Measurements from ENCODE around the gene STRN4.
"Not testable (repeated sequence)": the region's sequence is repeated elsewhere in the genome, so short reads cannot be mapped to it uniquely, and the experiment has no call there.

Gene STRN4

DNA sequence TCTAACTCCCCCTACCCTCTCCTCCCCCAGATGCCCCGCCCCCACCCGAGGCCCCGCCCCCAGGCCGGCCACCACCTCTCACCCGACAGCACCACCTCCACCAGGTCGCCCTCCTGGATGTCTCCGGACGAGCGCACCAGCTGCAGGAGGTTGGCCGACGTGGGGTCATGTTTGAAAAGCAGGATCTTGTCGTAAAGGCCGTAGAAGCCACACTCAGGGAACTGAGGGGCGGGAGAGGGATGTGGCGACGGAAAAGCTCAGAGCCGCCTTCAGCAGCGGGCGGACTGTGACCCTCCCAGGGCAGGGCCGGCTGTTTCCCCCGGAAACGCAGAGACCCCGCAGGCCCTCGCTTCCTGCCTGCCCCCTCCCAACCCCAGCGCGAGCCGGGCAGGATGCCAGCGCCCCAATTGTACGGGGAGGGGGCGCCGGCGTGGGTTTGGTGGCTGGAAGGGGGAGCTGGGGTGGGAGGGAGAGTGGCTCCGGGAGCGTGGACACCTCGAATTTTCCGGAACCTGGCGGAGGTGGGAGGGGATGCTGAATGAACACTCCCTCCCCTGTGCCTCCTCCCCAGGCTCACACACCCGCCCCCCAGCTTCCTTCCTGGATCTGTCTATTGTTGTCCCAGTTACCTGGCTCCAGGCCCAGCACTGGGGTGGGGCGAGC lies 32.3 kb downstream of the STRN4 start:
- DNase-seq (ENCODE audit: low read depth) = peak; percentile 74

DNA sequence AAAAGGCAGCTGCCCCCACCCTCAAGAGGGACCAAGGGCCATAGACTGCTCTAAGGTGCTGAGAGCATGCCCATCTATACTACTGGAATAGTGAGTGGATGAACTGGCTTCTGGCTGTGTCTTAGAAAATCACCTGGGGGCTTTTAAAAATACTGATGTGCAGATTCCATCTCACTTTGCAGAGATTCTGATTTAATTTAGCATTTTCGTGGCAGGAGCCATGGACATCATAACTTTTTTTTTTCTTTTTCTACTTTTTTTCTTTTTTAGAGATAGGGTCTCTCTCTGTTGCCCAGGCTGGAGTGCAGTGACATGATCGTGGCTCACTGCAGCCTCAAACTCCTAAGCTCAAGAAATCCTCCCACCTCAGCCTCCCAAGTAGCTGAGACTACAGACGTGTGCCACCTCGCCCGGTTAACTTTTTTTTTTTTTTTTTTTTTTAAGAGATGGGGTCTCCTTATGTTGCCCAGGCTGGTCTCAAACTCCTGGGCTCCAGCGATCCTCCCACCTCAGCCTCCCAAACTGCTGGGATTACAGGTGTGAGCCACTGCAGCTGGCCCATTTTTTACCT lies 33.4 kb downstream of the STRN4 start:
- not testable (repeated sequence) for DNase-seq (ENCODE audit: low read depth)

GRCh38 chr19:46710687-46711086 lies 35.6 kb downstream of the STRN4 start:
- no peak for DNase-seq (ENCODE audit: low read depth)

GRCh38 chr19:46704379-46705076 lies 41.7 kb downstream of the STRN4 start:
- no peak for DNase-seq (ENCODE audit: low read depth)

GRCh38 chr19:46700704-46701103 lies 45.5 kb downstream of the STRN4 start:
- no peak for DNase-seq (ENCODE audit: low read depth)

- no peak for DNase-seq (ENCODE audit: low read depth)
These were observed 47.6 kb downstream of the STRN4 start for GRCh38 chr19:46698395-46699321.

GRCh38 chr19:46697204-46697960 lies 48.9 kb downstream of the STRN4 start:
- DNase-seq (ENCODE audit: low read depth) = peak; percentile 50

DNA sequence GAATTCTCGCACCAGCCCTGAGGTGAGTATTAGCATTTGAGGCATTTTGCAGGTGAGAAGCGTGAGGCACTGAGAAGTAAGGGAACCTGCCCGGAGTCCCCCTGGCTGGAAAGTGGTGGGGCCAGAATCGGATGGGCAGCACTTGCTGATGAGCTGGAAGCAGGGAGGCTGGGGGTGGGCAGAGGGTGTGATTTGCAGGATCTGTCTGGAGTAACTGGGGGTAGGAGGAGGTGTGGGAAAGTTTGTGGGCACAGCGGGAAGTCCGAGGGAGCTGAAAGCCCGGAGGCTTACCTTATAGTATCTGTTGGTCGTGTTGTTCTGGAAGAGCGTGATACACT lies 49.4 kb downstream of the STRN4 start:
- DNase-seq (ENCODE audit: low read depth) = no peak

GRCh38 chr19:46696052-46696451 lies 50.2 kb downstream of the STRN4 start:
- no peak for DNase-seq (ENCODE audit: low read depth)

DNA sequence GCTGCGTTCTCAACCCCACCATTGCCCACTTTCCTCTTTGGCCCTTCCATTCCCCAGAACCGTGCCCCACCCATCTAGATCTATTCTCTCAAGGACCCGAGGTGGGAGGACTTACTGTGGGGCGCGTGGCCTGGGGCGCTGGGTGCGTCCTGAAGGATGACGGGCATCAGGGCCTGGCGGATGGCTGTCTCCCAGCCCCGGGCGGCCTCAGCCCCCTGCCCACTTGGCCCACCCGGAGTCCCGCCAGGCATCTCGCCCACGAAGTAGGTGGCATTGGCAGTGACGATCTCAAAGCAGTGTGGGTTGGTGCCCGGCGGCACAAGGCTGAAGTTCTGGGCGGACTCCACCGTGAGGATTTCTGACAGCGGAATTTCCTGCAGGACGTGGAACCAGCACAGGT lies 52.5 kb downstream of the STRN4 start:
- no peak for DNase-seq (ENCODE audit: low read depth)

DNA sequence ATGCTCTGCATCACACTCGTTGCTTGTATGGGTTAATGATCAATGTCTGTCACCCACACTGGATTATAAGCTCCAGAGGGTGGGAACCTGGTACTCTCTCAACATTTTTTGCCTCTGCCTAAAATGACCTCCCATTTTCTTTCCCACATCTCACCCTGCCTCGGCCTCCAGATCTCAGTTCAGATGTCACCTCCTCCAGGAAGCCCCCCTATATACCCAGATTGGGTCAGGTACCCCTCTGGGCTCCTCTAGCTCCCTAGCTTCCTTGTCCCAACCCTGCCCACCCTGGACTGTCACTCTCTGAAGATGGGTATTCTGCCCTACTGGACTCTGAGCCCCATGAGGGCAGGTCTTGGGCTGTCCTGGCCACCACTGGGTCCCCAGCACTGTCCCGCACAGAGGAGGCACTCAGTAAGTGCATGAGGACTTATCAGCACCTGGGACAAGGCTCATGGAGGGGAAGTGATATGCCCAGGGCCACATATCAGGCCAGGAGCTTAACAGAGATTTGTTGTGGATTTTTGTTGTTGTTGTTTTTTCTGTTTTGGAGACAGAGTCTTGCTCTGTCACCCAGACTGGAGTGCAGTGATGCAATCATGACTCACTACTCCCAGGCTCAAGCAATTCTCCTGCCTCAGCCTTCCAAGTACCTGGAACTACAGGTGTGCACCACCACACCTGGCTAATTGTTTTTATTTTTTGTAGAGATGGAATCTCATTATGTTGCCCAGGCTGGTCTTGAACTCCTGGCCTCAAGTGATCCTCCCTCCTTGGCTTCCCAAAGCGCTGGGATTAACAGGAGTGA lies 53.1 kb downstream of the STRN4 start:
- DNase-seq (ENCODE audit: low read depth) = no peak

GRCh38 chr19:46691948-46692347 lies 54.3 kb downstream of the STRN4 start:
- no peak for DNase-seq (ENCODE audit: low read depth)

DNA sequence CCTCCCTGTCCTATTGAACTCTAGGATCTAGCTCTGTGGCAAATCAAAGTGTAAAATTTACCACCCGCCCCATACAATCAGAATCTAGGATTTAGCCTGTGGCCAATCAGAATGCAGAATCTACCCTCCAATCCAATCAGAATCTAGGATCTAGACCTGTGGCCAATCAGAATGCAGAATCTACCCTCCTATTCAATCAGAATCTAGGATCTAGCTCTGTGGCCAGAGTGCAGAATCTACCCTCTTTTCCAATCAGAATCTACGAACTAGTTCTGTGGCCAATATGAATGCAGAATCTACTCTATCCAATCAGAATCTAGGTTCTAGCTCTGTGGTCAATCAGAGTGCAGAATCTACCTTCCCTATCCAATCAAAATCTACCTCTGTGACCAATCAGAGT lies 55.1 kb downstream of the STRN4 start:
- no peak for DNase-seq (ENCODE audit: low read depth)

DNA sequence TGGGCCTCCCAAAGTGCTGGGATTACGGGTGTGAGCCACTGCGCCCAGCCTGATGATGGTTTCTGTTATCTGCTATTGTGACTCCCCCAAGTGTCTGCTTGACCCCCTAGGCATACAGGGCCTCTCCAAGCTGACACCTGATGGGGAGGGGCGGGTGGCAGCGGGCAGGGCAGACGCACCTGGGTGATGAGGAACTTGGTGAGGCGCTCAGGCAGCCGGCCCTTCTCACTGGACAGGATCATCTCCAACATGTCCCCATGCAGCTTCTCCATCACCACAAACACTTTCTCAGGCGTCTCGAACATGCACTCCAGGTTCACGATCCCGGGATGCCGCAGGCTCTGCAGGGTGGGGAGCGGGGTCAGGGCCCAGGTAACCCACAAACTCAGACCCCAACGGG lies 56.9 kb downstream of the STRN4 start:
- DNase-seq (ENCODE audit: low read depth) = no peak

- DNase-seq (ENCODE audit: low read depth) = no peak
These were observed 58.7 kb downstream of the STRN4 start for GRCh38 chr19:46687438-46688145.

DNA sequence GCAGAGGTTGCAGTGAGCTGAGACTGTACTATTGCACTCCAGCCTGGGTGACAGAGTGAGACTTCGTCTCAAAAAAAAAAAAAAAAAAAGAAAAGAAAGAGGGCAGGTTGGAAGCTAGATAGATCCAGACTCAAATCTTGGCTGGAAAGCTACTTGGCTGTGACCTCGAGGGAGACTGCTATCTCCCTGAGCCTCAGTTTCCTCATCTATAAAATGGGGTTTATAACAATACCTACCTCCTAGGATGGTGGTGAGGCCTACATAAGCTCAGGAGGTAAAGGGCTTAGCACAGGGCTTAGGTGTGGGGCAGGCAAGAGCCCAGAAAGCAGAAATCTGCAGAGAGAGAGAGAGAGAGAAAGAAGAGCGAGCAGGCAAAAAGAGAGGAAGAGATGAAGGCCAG lies 61.1 kb downstream of the STRN4 start:
- DNase-seq (ENCODE audit: low read depth) = no peak

DNA sequence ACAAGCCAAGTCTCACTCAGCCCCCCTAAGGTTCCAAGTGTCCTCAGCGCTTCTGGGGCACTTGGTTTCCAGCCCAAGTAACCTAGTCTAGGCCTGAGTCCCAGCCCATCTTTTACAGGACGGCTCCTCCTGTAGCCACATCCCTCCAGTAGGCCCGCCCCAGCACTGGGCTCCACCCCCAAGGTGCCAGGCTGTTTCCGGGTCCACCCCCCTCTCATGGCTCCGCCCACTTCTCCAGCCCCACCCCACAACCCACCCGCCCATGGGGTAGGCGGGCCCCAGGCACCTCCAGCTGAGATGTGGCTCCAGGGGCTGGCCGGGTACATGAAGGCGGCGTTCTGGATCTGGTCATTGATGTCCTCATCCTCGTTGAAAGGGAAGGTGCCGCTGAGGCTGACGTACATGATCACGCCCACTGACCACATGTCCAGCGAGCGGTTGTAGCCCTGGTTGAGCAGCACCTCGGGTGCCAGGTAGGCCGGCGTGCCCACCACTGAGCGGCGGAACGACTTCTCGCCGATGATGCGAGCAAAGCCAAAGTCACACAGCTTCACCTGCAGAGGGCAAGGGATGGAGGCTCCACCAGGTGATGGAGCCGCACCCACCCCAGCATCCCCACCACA lies 68.0 kb downstream of the STRN4 start:
- no peak for DNase-seq (ENCODE audit: low read depth)

DNA sequence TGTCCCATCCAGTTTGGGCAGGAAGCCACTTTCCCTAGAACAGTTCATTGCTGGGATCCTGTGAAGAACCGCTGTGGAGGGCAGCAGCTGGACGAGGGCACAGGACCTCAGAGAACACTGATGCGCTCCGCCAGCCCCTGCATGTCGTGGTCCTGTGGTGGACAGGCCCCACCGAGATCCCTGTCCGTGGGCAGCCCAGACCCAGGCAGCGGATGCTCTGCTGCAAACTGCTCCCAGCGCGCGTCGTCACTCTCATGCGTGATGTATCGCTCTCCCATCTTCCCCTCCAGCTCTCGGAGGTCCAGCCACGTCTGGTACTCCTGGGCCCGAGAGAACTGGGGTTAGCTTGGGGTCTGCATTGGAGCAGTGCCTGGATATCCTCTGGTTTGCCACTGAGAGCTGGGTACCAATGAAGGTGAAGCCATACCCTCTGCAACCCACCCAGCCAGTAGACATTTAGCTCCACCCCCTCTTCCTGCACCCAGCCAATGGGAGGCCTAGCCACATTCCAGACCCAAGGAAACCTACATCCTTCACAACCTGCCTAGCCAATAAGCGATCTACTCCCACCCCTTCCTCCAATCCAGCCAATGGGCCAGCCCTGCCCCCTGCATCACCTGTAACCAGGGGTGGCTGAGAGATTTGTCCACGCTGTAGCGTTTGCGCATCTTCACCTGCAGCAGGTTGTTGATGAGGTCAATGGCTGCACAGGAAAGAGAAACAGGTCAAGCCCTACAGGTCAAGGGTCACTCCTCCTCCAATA lies 71.7 kb downstream of the STRN4 start:
- no peak for DNase-seq (ENCODE audit: low read depth)

DNA sequence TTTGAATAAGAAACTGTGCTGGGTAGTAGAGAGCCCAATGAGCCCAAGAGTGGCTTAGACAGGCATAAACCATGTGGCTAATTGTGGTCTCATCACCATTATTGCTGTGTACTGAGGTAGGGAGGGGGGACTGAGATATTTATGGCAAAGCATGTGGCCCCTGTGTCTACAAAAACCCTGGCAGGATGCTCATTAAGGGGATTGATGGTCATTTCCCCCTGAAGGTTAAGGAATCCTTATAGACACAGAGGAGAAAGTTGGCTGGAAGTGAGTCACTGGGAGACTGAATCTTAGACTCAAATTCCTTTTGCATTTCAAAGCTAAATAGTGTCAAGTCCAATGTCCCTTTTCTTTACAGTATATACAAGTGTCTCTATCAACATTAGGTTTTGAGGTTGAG lies 75.4 kb downstream of the STRN4 start:
- no peak for DNase-seq (ENCODE audit: low read depth)
